ENCODE measurements around the gene VIPR1. TPM values are rescaled to one million over a fixed set of nuclear protein-coding genes. Genes with fewer than 3 reads are reported as not detected.
"Not testable (repeated sequence)": the region's sequence is repeated elsewhere in the genome, so short reads cannot be mapped to it uniquely, and the experiment has no call there.

VIPR1 gene
- total RNA-seq, 1 donor from 2014 or later = 1.6 TPM

- no peaks in the 10 kb centered on the region for H3K27me3 ChIP-seq (ENCODE audit: control insufficient read depth in 3 of 3, insufficient read depth in 3 of 3, low read length in 3 of 3)
- H3K27ac ChIP-seq (ENCODE audit: low read depth, low read length) = peak overlapping the region; percentile 25
- peaks cover 2 to 7% (median 6%) of the 10 kb centered on the region in 3 donors for H3K36me3 ChIP-seq (ENCODE audit: control insufficient read depth in 3 of 3, insufficient read depth in 3 of 3, low read length in 3 of 3)
- H3K4me3 ChIP-seq (ENCODE audit: low read length in 3 of 3) = no peak overlapping the region
- H3K4me1 ChIP-seq (ENCODE audit: control insufficient read depth in 3 of 3, insufficient read depth in 3 of 3, low read length in 3 of 3) = peaks cover 0 to 12% (median 3%) of the 10 kb centered on the region in 3 donors
- H3K9ac ChIP-seq (ENCODE audit: low read depth in 1 of 3, low read length in 3 of 3) = no peak overlapping the region
- no peaks in the 10 kb centered on the region for H3K9me3 ChIP-seq (ENCODE audit: control insufficient read depth in 3 of 3, low read length in 3 of 3)
Measured at GRCh38 chr3:42544492-42545283, 42.2 kb downstream of the VIPR1 start.

- Histone ChIP-seq H3K9ac (ENCODE audit: low read depth in 1 of 3, low read length in 3 of 3) (no peak overlapping the region), H3K36me3 (ENCODE audit: control insufficient read depth in 3 of 3, insufficient read depth in 3 of 3, low read length in 3 of 3) (peaks cover 2 to 8% (median 6%) of the 10 kb centered on the region in 3 donors), H3K27me3 (ENCODE audit: control insufficient read depth in 3 of 3, insufficient read depth in 3 of 3, low read length in 3 of 3) (no peaks in the 10 kb centered on the region), H3K4me3 (ENCODE audit: low read length in 3 of 3) (no peak overlapping the region), H3K4me1 (ENCODE audit: control insufficient read depth in 3 of 3, insufficient read depth in 3 of 3, low read length in 3 of 3) (peaks cover 0 to 12% (median 3%) of the 10 kb centered on the region in 3 donors), H3K27ac (ENCODE audit: low read depth, low read length) (peak overlapping the region; percentile 25), H3K9me3 (ENCODE audit: control insufficient read depth in 3 of 3, low read length in 3 of 3) (no peaks in the 10 kb centered on the region)
Measured at GRCh38 chr3:42545284-42545900, 42.9 kb downstream of the VIPR1 start.

GRCh38 chr3:42546691-42547213, 44.3 kb downstream of the VIPR1 start:
- Histone ChIP-seq H3K27ac (ENCODE audit: low read depth, low read length) (no peak overlapping the region), H3K27me3 (ENCODE audit: control insufficient read depth in 3 of 3, insufficient read depth in 3 of 3, low read length in 3 of 3) (no peaks in the 10 kb centered on the region)

GRCh38 chr3:42547401-42547945, 45.0 kb downstream of the VIPR1 start:
- Histone ChIP-seq H3K9me3 (ENCODE audit: control insufficient read depth in 3 of 3, low read length in 3 of 3) (no peaks in the 10 kb centered on the region), H3K36me3 (ENCODE audit: control insufficient read depth in 3 of 3, insufficient read depth in 3 of 3, low read length in 3 of 3) (peaks cover 2 to 11% (median 8%) of the 10 kb centered on the region in 3 donors), H3K27me3 (ENCODE audit: control insufficient read depth in 3 of 3, insufficient read depth in 3 of 3, low read length in 3 of 3) (no peaks in the 10 kb centered on the region), H3K27ac (ENCODE audit: low read depth, low read length) (no peak overlapping the region), H3K9ac (ENCODE audit: low read depth in 1 of 3, low read length in 3 of 3) (no peak overlapping the region), H3K4me1 (ENCODE audit: control insufficient read depth in 3 of 3, insufficient read depth in 3 of 3, low read length in 3 of 3) (peaks cover 0 to 12% (median 3%) of the 10 kb centered on the region in 3 donors), H3K4me3 (ENCODE audit: low read length in 3 of 3) (no peak overlapping the region)

More at GRCh38 chr3:42546691-42547213, 44.3 kb downstream of the VIPR1 start:
- Histone ChIP-seq H3K4me1 (ENCODE audit: control insufficient read depth in 3 of 3, insufficient read depth in 3 of 3, low read length in 3 of 3) (peaks cover 0 to 12% (median 3%) of the 10 kb centered on the region in 3 donors), H3K36me3 (ENCODE audit: control insufficient read depth in 3 of 3, insufficient read depth in 3 of 3, low read length in 3 of 3) (peaks cover 2 to 11% (median 6%) of the 10 kb centered on the region in 3 donors), H3K9ac (ENCODE audit: low read depth in 1 of 3, low read length in 3 of 3) (no peak overlapping the region), H3K9me3 (ENCODE audit: control insufficient read depth in 3 of 3, low read length in 3 of 3) (no peaks in the 10 kb centered on the region), H3K4me3 (ENCODE audit: low read length in 3 of 3) (no peak overlapping the region)

- no peak overlapping the region for H3K27ac ChIP-seq (ENCODE audit: low read depth, low read length)
- H3K9me3 ChIP-seq (ENCODE audit: control insufficient read depth in 3 of 3, low read length in 3 of 3) = no peaks in the 10 kb centered on the region
- H3K4me3 ChIP-seq (ENCODE audit: low read length in 3 of 3) = no peak overlapping the region
- no peaks in the 10 kb centered on the region for H3K27me3 ChIP-seq (ENCODE audit: control insufficient read depth in 3 of 3, insufficient read depth in 3 of 3, low read length in 3 of 3)
- H3K9ac ChIP-seq (ENCODE audit: low read depth in 1 of 3, low read length in 3 of 3) = no peak overlapping the region
- H3K4me1 ChIP-seq (ENCODE audit: control insufficient read depth in 3 of 3, insufficient read depth in 3 of 3, low read length in 3 of 3) = peaks cover 0 to 12% (median 5%) of the 10 kb centered on the region in 3 donors
- H3K36me3 ChIP-seq (ENCODE audit: control insufficient read depth in 3 of 3, insufficient read depth in 3 of 3, low read length in 3 of 3) = peaks cover 12 to 25% (median 23%) of the 10 kb centered on the region in 3 donors
Measured at GRCh38 chr3:42549131-42549530, 46.7 kb downstream of the VIPR1 start.

- H3K36me3 ChIP-seq (ENCODE audit: control insufficient read depth in 3 of 3, insufficient read depth in 3 of 3, low read length in 3 of 3) = peaks cover 12 to 29% (median 25%) of the 10 kb centered on the region in 3 donors
- H3K4me3 ChIP-seq (ENCODE audit: low read length in 3 of 3) = no peak overlapping the region
- no peaks in the 10 kb centered on the region for H3K27me3 ChIP-seq (ENCODE audit: control insufficient read depth in 3 of 3, insufficient read depth in 3 of 3, low read length in 3 of 3)
Measured at GRCh38 chr3:42550250-42550649, 47.8 kb downstream of the VIPR1 start.

GRCh38 chr3:42552830-42553229, 50.4 kb downstream of the VIPR1 start:
- Histone ChIP-seq H3K9me3 (ENCODE audit: control insufficient read depth in 3 of 3, low read length in 3 of 3) (no peaks in the 10 kb centered on the region), H3K4me3 (ENCODE audit: low read length in 3 of 3) (no peak overlapping the region), H3K4me1 (ENCODE audit: control insufficient read depth in 3 of 3, insufficient read depth in 3 of 3, low read length in 3 of 3) (peaks cover 0 to 2% (median 2%) of the 10 kb centered on the region in 3 donors), H3K9ac (ENCODE audit: low read depth in 1 of 3, low read length in 3 of 3) (no peak overlapping the region), H3K27me3 (ENCODE audit: control insufficient read depth in 3 of 3, insufficient read depth in 3 of 3, low read length in 3 of 3) (no peaks in the 10 kb centered on the region), H3K36me3 (ENCODE audit: control insufficient read depth in 3 of 3, insufficient read depth in 3 of 3, low read length in 3 of 3) (peaks cover 28 to 45% (median 44%) of the 10 kb centered on the region in 3 donors), H3K27ac (ENCODE audit: low read depth, low read length) (no peak overlapping the region)

More at GRCh38 chr3:42550250-42550649, 47.8 kb downstream of the VIPR1 start:
- Histone ChIP-seq H3K9ac (ENCODE audit: low read depth in 1 of 3, low read length in 3 of 3) (no peak overlapping the region), H3K9me3 (ENCODE audit: control insufficient read depth in 3 of 3, low read length in 3 of 3) (no peaks in the 10 kb centered on the region), H3K27ac (ENCODE audit: low read depth, low read length) (no peak overlapping the region), H3K4me1 (ENCODE audit: control insufficient read depth in 3 of 3, insufficient read depth in 3 of 3, low read length in 3 of 3) (peaks cover 0 to 6% (median 5%) of the 10 kb centered on the region in 3 donors)

GRCh38 chr3:42556089-42556632, 53.7 kb downstream of the VIPR1 start:
- Histone ChIP-seq H3K27me3 (ENCODE audit: control insufficient read depth in 3 of 3, insufficient read depth in 3 of 3, low read length in 3 of 3) (no peaks in the 10 kb centered on the region), H3K4me3 (ENCODE audit: low read length in 3 of 3) (no peak overlapping the region), H3K27ac (ENCODE audit: low read depth, low read length) (no peak overlapping the region), H3K9me3 (ENCODE audit: control insufficient read depth in 3 of 3, low read length in 3 of 3) (no peaks in the 10 kb centered on the region), H3K4me1 (ENCODE audit: control insufficient read depth in 3 of 3, insufficient read depth in 3 of 3, low read length in 3 of 3) (peaks cover 0 to 2% (median 0%) of the 10 kb centered on the region in 3 donors), H3K36me3 (ENCODE audit: control insufficient read depth in 3 of 3, insufficient read depth in 3 of 3, low read length in 3 of 3) (peaks cover 29 to 58% (median 45%) of the 10 kb centered on the region in 3 donors), H3K9ac (ENCODE audit: low read depth in 1 of 3, low read length in 3 of 3) (no peak overlapping the region)

- H3K27me3 ChIP-seq (ENCODE audit: control insufficient read depth in 3 of 3, insufficient read depth in 3 of 3, low read length in 3 of 3); H3K27ac ChIP-seq (ENCODE audit: low read depth, low read length); H3K9me3 ChIP-seq (ENCODE audit: control insufficient read depth in 3 of 3, low read length in 3 of 3); H3K4me1 ChIP-seq (ENCODE audit: control insufficient read depth in 3 of 3, insufficient read depth in 3 of 3, low read length in 3 of 3); H3K9ac ChIP-seq (ENCODE audit: low read depth in 1 of 3, low read length in 3 of 3); H3K4me3 ChIP-seq (ENCODE audit: low read length in 3 of 3): not testable (repeated sequence)
- peaks cover 30 to 59% (median 46%) of the 10 kb centered on the region in 3 donors for H3K36me3 ChIP-seq (ENCODE audit: control insufficient read depth in 3 of 3, insufficient read depth in 3 of 3, low read length in 3 of 3)
Measured at GRCh38 chr3:42556817-42557216, 54.4 kb downstream of the VIPR1 start.

All from skeletal muscle tissue (tissue), 4 donors.